ENCODE data around the gene FHIT.

DNA sequence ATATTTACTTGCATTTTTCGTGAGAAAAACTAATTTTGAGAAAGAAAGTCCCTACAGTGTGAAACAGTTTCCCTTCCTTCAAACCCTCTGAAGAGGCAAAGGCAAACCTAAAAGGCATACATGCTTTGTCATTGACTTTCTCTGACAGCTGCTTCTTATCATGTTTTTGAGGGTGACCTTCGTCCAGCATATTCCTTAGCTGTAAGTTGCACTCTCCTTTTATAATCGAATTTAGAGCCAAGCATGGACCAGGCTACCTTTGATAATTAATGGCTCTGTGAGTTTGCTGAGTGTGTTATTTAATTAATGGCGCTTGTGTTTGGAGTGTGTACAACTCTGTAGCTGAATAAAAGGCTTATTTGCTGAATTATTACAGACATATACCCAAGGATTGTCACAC is 1517.2 kb downstream of the FHIT start:
- TF ChIP-seq POLR2AphosphoS5 (IDR thresholded peaks at IDR 0.05; ENCODE audit: low read depth, low read length): no peak
- TF ChIP-seq TAF1 (IDR thresholded peaks at IDR 0.05; ENCODE audit: borderline replicate concordance, insufficient read depth, low read length): no peak
- TF ChIP-seq SIN3A (IDR thresholded peaks at IDR 0.05; ENCODE audit: borderline replicate concordance, insufficient read depth, low read length): no peak
- TF ChIP-seq FOXP2 (optimal IDR thresholded peaks at IDR 0.05; ENCODE audit: borderline replicate concordance, extremely low read depth, extremely low read length, insufficient read depth): no peak
